Measurements from ENCODE around the gene CASS4.

The CASS4 gene

DNA sequence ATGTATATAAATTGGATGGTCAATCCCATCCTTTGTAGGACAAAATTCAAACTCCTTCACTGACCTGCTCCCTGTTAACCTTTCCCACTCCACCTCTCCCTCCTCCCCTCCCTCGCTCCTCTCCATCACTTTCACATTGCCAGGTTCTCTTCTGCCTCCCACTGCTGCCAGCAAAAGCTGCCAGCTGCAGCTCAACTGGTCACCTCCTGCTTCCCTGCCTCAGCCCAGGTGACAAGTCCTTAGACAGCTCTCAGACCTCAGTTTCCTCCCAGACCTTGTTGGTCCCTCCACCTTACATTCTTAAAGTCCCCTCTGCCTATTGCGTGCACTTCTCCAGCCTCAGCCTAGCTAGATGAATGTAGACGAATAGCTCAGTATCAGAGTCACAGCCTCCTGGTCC lies 33.1 kb downstream of the CASS4 start:
- Mint-ChIP-seq H3K27ac (peak overlapping the region; percentile 6 to 94), H3K36me3 (ENCODE audit: insufficient read depth) (peaks cover 11% of the 10 kb centered on the region), H3K4me1 (ENCODE audit: low read depth in 2 of 2) (peaks cover 23 to 26% of the 10 kb centered on the region in 2 donors), H3K9me3 (no peaks in the 10 kb centered on the region), H3K4me3 (no peak overlapping the region), H3K27me3 (no peaks in the 10 kb centered on the region)
- no peak for ATAC-seq (replicated peaks)
- no peak for DNase-seq

DNA sequence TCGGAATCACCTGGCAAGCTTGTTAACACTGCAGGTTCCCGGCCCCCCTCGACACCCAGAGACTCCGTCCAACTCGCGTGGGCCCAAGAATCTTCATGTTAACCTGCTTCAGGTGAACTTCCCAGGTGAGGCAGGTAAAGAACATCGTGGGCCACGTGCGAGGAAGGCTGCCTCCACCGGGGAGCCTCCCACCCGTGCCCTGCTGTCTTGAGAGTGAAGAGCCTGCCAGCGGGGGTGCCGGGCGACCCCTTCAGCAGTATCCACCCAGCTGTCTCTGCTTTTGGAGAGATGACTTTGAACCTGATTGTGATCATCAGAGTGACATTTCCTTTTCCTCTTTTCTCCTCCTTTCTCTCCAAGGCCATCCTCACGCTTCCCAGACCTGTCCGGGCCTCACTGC lies 33.5 kb downstream of the CASS4 start:
- ATAC-seq (replicated peaks) (no peak), DNase-seq (no peak)
- Mint-ChIP-seq H3K9me3 (no peaks in the 10 kb centered on the region), H3K36me3 (ENCODE audit: insufficient read depth) (peaks cover 11% of the 10 kb centered on the region), H3K27me3 (no peaks in the 10 kb centered on the region), H3K4me1 (ENCODE audit: low read depth in 2 of 2) (peaks cover 19 to 22% of the 10 kb centered on the region in 2 donors), H3K27ac (peak overlapping the region; percentile 6 to 94), H3K4me3 (no peak overlapping the region)

DNA sequence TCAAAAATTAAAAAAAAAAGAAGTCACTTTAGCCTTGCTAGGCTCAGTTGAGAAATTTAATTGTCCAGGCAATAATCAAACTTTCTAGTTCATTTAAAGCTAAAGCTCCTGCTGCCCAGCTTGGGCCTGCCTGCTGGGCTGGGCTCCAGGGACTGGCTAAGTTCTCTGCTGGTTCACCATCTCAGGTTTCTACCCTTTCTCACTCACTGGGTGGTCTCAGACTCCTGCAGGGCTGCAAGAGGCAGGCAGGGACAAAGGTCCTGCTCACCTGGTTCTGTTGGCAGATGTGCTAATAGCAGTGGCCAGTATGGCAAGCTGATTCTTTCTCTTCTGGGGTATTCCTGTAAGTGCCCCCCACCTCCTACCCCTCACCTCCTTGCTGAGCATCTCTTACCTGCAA lies 35.2 kb downstream of the CASS4 start:
- DNase-seq: no peak
- Mint-ChIP-seq H3K9me3 (no peaks in the 10 kb centered on the region), H3K27me3 (no peaks in the 10 kb centered on the region), H3K27ac (peak overlapping the region in 1 of 2 donors; percentile 44), H3K4me3 (no peak overlapping the region), H3K36me3 (ENCODE audit: insufficient read depth) (peaks cover 11% of the 10 kb centered on the region), H3K4me1 (ENCODE audit: low read depth in 2 of 2) (peaks cover 9 to 13% of the 10 kb centered on the region in 2 donors)
- no peak for ATAC-seq (replicated peaks)

DNA sequence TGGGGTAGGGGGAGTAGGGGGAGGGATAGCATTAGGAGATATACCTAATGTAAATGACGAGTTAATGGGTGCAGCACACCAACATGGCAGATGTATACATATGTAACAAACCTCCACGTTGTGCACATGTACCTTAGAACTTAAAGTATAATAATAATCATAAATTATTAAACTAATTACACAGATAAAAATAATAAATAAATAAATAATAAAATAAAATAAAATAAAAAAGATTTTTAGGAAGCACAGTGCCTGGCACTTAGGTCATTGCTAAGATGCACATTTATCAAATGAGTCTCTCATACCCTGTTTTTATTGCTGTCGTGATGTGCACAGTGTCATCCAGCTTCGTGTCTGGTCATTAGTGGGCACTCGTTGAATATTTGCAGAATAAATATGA lies 37.4 kb downstream of the CASS4 start:
- Mint-ChIP-seq H3K36me3 (ENCODE audit: insufficient read depth) (peaks cover 12% of the 10 kb centered on the region), H3K4me3 (no peak overlapping the region), H3K27me3 (no peaks in the 10 kb centered on the region), H3K9me3 (no peaks in the 10 kb centered on the region), H3K27ac (no peak overlapping the region), H3K4me1 (ENCODE audit: low read depth in 2 of 2) (peaks cover 4% of the 10 kb centered on the region in 2 donors)
- no peak for DNase-seq
- no peak for ATAC-seq (replicated peaks)

DNA sequence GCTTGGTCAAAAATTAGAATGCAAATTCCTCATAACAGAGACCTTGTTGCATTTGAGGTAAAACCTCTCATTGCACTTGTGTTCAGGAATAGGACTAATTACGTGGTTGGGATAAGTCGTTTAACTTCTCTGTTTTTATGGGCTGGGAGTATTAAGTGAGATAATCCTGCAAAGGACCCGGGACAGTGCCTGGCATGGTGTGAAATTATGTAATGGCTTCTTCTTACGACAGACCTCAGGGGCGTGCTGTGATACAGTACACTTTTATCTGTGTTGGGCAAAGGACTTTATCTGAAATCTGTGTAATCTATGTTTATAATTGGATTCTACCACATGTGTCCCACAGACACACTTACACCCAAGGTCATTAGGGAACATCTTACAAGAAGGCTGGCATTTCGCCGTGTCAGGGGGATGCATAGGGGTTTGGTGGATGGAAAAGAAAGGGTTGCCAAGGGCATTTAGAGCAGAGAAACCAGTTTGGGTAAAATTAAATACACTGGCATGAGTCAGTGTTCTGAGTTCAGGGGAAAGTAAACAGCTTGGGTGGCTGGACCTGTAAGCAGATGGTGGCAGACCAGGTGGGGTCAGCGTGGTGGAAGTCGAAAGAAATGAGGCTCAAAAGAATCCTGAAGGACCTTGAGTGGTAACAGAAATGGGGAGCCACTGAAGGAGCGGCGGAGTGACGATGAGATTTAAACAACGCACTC lies 39.2 kb downstream of the CASS4 start:
- Mint-ChIP-seq H3K36me3 (ENCODE audit: insufficient read depth) (peaks cover 9% of the 10 kb centered on the region), H3K27me3 (no peaks in the 10 kb centered on the region), H3K27ac (peak overlapping the region in 1 of 2 donors; percentile 4), H3K4me3 (no peak overlapping the region), H3K4me1 (ENCODE audit: low read depth in 2 of 2) (peaks cover 4 to 6% of the 10 kb centered on the region in 2 donors), H3K9me3 (no peaks in the 10 kb centered on the region)
- DNase-seq (no peak), ATAC-seq (replicated peaks) (no peak)

DNA sequence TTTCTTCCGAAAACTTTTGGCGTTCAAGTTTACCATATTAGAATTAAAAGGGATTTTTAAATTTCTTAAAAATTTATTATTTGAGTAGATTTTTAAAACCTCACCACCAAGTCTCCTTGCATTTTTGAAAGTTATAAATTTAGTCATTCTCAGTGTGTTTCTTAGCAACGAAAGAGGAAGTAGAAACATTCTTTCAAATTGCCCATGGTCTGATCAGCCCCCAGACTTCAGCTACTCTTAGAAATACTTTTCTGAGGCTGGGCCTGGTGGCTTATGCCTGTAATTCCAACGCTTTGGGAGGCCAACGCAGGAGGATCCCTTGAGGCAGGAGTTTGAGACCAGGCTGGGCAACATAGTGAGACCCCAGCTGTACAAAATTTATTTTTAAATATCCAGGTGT lies 41.3 kb downstream of the CASS4 start:
- no peaks in the 10 kb centered on the region for H3K9me3 Mint-ChIP-seq
- peak overlapping the region in 1 of 2 donors; percentile 66 for H3K27ac Mint-ChIP-seq
- peaks cover 2 to 6% of the 10 kb centered on the region in 2 donors for H3K4me1 Mint-ChIP-seq (ENCODE audit: low read depth in 2 of 2)
- no peak for ATAC-seq (replicated peaks)
- no peak for DNase-seq
- H3K36me3 Mint-ChIP-seq (ENCODE audit: insufficient read depth): peaks cover 7% of the 10 kb centered on the region
- no peaks in the 10 kb centered on the region for H3K27me3 Mint-ChIP-seq
- no peak overlapping the region for H3K4me3 Mint-ChIP-seq

DNA sequence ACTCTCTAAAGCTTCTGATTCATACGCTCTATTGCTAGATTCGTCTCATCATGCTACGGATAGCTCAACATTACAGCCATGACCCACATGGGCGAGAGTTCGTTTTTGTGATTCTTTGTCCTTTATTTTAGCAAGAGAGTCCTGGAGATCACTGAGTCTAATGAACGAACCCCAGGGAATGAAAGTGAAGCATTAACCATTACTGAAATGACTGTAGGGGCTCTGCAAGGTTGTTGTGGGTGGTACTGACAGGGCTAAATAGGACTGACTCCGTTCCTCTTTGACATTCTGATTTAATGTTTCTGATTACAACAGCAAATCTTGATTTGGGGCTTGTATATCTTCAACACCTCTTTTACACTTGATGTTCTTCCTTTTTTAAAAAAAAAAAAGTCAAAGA lies 42.7 kb downstream of the CASS4 start:
- ATAC-seq (replicated peaks): no peak
- Mint-ChIP-seq H3K27me3 (no peaks in the 10 kb centered on the region), H3K4me3 (no peak overlapping the region)

DNA sequence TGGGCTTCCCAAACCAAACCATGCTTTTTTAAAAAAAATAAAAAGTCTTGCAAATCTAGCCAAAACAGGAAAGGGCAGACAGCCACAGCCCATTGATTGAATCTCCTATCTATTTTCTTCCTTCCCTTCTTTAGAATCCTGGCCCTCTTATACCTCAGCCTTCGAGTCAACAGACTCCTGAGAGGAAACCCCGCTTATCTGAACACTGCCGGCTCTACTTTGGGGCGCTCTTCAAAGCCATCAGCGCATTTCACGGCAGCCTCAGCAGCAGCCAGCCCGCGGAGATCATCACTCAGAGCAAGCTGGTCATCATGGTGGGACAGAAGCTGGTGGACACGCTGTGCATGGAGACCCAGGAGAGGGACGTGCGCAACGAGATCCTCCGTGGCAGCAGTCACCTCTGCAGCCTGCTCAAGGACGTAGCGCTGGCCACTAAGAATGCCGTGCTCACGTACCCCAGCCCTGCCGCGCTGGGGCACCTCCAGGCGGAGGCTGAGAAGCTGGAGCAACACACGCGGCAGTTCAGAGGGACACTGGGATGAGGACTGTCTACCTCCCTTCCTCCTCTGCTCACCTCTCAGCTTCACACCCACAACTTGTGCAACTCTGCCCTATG lies 46.3 kb downstream of the CASS4 start:
- Mint-ChIP-seq H3K9me3 (no peaks in the 10 kb centered on the region), H3K4me1 (ENCODE audit: low read depth in 2 of 2) (peaks cover 18 to 19% of the 10 kb centered on the region in 2 donors), H3K4me3 (no peak overlapping the region), H3K27me3 (no peaks in the 10 kb centered on the region), H3K27ac (no peak overlapping the region), H3K36me3 (ENCODE audit: insufficient read depth) (peaks cover 18% of the 10 kb centered on the region)
- DNase-seq: no peak
- no peak for ATAC-seq (replicated peaks)

More for the DNA sequence above, 42.7 kb downstream of the CASS4 start:
- H3K4me1 Mint-ChIP-seq (ENCODE audit: low read depth in 2 of 2): peaks cover 4 to 6% of the 10 kb centered on the region in 2 donors
- no peak for DNase-seq
- no peaks in the 10 kb centered on the region for H3K9me3 Mint-ChIP-seq
- H3K27ac Mint-ChIP-seq: peak overlapping the region; percentile 66 to 73
- H3K36me3 Mint-ChIP-seq (ENCODE audit: insufficient read depth): peaks cover 11% of the 10 kb centered on the region

DNA sequence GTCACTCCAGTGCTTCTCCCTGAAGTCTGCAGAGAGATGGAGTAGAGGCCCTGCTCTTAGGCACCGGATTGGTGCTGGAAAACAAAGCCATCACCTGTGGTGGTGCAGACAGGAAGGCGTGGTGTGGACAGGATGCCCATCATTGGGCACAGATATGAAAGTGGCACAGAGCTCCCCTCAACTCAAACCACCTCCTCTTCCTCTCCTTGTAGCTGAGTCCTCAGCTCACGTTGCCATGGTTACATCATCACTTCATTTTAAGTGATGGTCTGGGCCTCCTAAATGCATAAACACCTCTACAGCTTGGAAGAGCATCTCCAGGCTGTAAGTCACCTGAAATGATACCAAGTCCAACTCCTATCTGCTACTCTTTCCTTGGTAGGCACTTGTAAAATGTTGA lies 48.4 kb downstream of the CASS4 start:
- peak overlapping the region in 1 of 2 donors; percentile 21 for H3K4me3 Mint-ChIP-seq
- H3K9me3 Mint-ChIP-seq: no peaks in the 10 kb centered on the region
- H3K4me1 Mint-ChIP-seq (ENCODE audit: low read depth in 2 of 2): peaks cover 22 to 23% of the 10 kb centered on the region in 2 donors
- peak; percentile 97 for ATAC-seq (replicated peaks)
- H3K36me3 Mint-ChIP-seq (ENCODE audit: insufficient read depth): peaks cover 11% of the 10 kb centered on the region
- H3K27me3 Mint-ChIP-seq: no peaks in the 10 kb centered on the region
- peak overlapping the region; percentile 91 for H3K27ac Mint-ChIP-seq
- DNase-seq: peak; percentile 49 to 69 (median 68)

DNA sequence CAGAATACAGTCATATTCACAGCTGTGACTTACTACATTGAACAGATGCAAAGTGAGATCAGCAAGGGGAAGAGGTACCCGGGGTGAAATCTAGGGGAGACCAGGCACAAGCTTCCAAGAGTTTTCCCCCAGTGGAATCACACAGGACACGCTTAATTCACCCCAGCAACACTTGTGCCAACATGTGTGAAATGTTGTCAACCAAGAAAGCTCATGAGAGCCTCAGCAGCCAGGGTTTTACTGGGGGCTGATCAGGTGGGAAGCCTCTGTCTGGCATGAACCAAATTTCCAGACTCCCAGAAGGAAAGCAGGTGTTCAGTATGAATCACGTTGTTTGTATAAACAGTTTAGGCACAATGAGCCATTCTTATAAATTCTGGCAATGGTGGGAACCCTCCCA lies 49.5 kb downstream of the CASS4 start:
- H3K36me3 Mint-ChIP-seq (ENCODE audit: insufficient read depth): peaks cover 11% of the 10 kb centered on the region
- H3K9me3 Mint-ChIP-seq: no peaks in the 10 kb centered on the region
- no peaks in the 10 kb centered on the region for H3K27me3 Mint-ChIP-seq
- H3K27ac Mint-ChIP-seq: peak overlapping the region; percentile 91
- peaks cover 22 to 23% of the 10 kb centered on the region in 2 donors for H3K4me1 Mint-ChIP-seq (ENCODE audit: low read depth in 2 of 2)
- H3K4me3 Mint-ChIP-seq: no peak overlapping the region
- ATAC-seq (replicated peaks): no peak
- no peak for DNase-seq

DNA sequence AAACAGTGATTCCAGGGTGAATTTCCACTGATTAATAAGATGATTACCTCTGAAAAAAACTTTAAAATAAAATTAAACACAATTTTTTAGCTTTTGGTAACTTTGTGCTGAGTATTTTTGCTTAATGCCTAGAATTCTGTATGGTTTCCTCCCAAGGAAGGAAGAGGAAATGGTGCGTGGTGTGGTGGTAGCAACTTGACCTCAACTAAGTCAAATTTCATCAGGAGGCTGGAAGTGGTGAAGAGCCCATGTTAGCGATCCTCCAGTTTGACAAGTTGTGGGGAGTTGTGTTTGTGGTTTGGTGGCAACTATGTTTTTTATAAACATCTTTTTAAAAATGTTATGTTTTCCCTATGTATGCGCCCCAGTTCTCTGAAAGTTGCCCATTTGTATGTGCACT lies 51.4 kb downstream of the CASS4 start:
- Mint-ChIP-seq H3K9me3 (no peaks in the 10 kb centered on the region), H3K27me3 (no peaks in the 10 kb centered on the region), H3K4me1 (ENCODE audit: low read depth in 2 of 2) (peaks cover 26 to 27% of the 10 kb centered on the region in 2 donors), H3K36me3 (ENCODE audit: insufficient read depth) (peaks cover 16% of the 10 kb centered on the region), H3K4me3 (peak overlapping the region; percentile 50 to 69), H3K27ac (peak overlapping the region; percentile 29 to 71)
- ATAC-seq (replicated peaks) (peak; percentile 41), DNase-seq (peak; percentile 20 to 42 (median 33))

DNA sequence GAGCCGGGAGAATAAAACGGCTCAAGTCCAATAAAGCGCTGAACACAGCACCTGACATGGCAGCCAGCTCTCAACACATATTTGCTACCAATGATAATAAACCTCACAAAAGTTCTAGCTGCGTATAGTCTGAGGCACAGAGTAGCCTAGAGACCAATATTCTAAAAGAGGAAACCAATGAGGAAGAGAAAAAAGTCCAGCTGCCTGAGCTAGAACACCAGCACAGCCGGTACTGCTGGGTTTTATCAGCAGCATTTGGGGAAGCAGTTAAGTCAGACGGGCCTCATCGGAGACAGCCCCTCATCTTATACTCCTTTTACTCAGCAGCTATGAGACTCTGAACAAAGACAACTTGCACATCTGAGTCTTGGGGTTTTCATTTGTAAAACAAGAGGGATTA lies 53.9 kb downstream of the CASS4 start:
- Mint-ChIP-seq H3K9me3 (no peaks in the 10 kb centered on the region), H3K27me3 (no peaks in the 10 kb centered on the region), H3K4me1 (ENCODE audit: low read depth in 2 of 2) (peaks cover 32 to 41% of the 10 kb centered on the region in 2 donors), H3K36me3 (ENCODE audit: insufficient read depth) (peaks cover 15% of the 10 kb centered on the region), H3K4me3 (no peak overlapping the region), H3K27ac (no peak overlapping the region)
- no peak for DNase-seq
- ATAC-seq (replicated peaks): no peak

DNA sequence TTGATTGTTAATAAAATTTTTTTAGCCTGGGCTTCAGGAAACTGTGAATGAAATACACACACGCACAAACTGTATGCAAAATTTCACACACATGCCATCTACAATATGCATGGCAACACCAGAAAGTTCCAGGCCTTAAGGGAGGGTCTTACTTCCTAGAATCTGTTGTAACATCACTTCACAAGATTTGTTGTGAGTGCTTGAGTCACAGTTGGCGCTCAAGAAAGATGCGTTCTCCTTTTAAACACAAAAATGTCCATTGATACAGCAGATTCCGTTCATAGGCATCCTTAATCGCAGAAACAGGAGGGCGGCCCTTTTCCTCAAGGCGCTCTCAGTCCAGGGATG lies 55.9 kb downstream of the CASS4 start:
- ATAC-seq (replicated peaks) (no peak), DNase-seq (no peak)
- Mint-ChIP-seq H3K36me3 (ENCODE audit: insufficient read depth) (peaks cover 33% of the 10 kb centered on the region), H3K4me1 (ENCODE audit: low read depth in 2 of 2) (peaks cover 26 to 38% of the 10 kb centered on the region in 2 donors), H3K9me3 (no peaks in the 10 kb centered on the region), H3K27me3 (no peaks in the 10 kb centered on the region), H3K4me3 (peak overlapping the region; percentile 98 to 99), H3K27ac (peak overlapping the region; percentile 99 to 100)

Measured in effector memory CD8-positive, alpha-beta T cell (primary cell).